ENCODE data around the gene NR5A2.

Gene NR5A2

GRCh38 chr1:200037904-200038303 is 10.4 kb downstream of the NR5A2 start:
- Histone ChIP-seq H3K27ac (no peak overlapping the region), H3K79me2 (no peaks in the 10 kb centered on the region), H3K27me3 (ENCODE audit: control insufficient read depth, insufficient read depth, low read length) (peaks cover 38% of the 10 kb centered on the region), H3K4me1 (no peaks in the 10 kb centered on the region), H3K9ac (no peak overlapping the region), H3K4me3 (ENCODE audit: low read depth, low read length) (no peak overlapping the region), H3K36me3 (ENCODE audit: control insufficient read depth, insufficient read depth, low read length) (no peaks in the 10 kb centered on the region), H2AFZ (no peak overlapping the region), H3K9me3 (ENCODE audit: control insufficient read depth, low read length) (no peaks in the 10 kb centered on the region), H3K4me2 (ENCODE audit: low read length) (no peak overlapping the region)
- TF ChIP-seq, protein P1, sequence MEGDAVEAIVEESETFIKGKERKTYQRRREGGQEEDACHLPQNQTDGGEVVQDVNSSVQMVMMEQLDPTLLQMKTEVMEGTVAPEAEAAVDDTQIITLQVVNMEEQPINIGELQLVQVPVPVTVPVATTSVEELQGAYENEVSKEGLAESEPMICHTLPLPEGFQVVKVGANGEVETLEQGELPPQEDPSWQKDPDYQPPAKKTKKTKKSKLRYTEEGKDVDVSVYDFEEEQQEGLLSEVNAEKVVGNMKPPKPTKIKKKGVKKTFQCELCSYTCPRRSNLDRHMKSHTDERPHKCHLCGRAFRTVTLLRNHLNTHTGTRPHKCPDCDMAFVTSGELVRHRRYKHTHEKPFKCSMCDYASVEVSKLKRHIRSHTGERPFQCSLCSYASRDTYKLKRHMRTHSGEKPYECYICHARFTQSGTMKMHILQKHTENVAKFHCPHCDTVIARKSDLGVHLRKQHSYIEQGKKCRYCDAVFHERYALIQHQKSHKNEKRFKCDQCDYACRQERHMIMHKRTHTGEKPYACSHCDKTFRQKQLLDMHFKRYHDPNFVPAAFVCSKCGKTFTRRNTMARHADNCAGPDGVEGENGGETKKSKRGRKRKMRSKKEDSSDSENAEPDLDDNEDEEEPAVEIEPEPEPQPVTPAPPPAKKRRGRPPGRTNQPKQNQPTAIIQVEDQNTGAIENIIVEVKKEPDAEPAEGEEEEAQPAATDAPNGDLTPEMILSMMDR (IDR thresholded peaks at IDR 0.05), result no peak

DNA sequence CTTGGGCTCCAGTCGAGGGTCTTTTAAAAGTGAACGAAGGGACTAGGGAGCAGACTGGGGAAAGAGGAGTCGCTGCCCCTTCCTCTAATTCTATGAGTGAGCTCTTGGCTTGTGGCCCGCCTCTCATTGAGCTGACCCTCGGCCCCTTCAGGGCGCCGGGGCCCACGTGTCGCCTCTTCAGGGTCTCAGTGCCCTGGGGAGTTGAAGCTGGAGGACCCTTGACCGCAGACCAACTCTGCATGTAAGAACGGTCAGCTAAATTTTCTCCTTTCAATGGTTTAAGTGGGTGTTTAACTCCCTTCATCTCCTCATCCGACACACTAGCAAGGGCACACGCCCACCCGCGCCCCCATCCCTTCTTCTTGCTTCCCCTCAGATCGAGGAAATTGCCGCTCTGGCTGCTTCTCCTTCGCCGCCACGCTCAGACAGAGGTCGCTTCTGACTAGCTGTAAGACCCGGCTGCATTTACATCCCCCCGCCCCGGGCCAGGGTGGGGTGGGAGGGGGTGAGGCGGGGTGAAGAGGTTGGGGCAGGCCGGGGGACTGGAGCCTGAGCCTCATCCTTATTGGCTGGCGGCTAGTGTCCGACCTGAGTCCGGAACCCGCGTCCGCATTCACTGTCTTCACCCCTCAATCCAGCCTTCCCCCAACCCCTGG is 10.9 kb downstream of the NR5A2 start:
- no peak overlapping the region for H2AFZ ChIP-seq
- peaks cover 39% of the 10 kb centered on the region for H3K27me3 ChIP-seq (ENCODE audit: control insufficient read depth, insufficient read depth, low read length)
- TF ChIP-seq, protein P1 (IDR thresholded peaks at IDR 0.05), result no peak
- peak overlapping the region; percentile 48 for H3K4me3 ChIP-seq (ENCODE audit: low read depth, low read length)
- H3K9ac ChIP-seq, result no peak overlapping the region
- H3K4me2 ChIP-seq (ENCODE audit: low read length), result peak overlapping the region; percentile 72
- no peaks in the 10 kb centered on the region for H3K4me1 ChIP-seq
- H3K27ac ChIP-seq, result no peak overlapping the region
- no peaks in the 10 kb centered on the region for H3K9me3 ChIP-seq (ENCODE audit: control insufficient read depth, low read length)
- H3K79me2 ChIP-seq, result no peaks in the 10 kb centered on the region
- no peaks in the 10 kb centered on the region for H3K36me3 ChIP-seq (ENCODE audit: control insufficient read depth, insufficient read depth, low read length)

- Histone ChIP-seq H3K27ac (no peak overlapping the region), H3K4me2 (ENCODE audit: low read length) (peak overlapping the region; percentile 72), H2AFZ (peak overlapping the region; percentile 38), H3K9me3 (ENCODE audit: control insufficient read depth, low read length) (no peaks in the 10 kb centered on the region), H3K4me1 (no peaks in the 10 kb centered on the region), H3K36me3 (ENCODE audit: control insufficient read depth, insufficient read depth, low read length) (no peaks in the 10 kb centered on the region), H3K9ac (no peak overlapping the region), H3K27me3 (ENCODE audit: control insufficient read depth, insufficient read depth, low read length) (peaks cover 39% of the 10 kb centered on the region), H3K79me2 (no peaks in the 10 kb centered on the region), H3K4me3 (ENCODE audit: low read depth, low read length) (peak overlapping the region; percentile 48)
- TF ChIP-seq, protein P1 (IDR thresholded peaks at IDR 0.05), result no peak
Measured at GRCh38 chr1:200038981-200039848, 11.7 kb downstream of the NR5A2 start.

GRCh38 chr1:200039849-200040474 is 12.5 kb downstream of the NR5A2 start:
- H3K27me3 ChIP-seq (ENCODE audit: control insufficient read depth, insufficient read depth, low read length), result peaks cover 39% of the 10 kb centered on the region
- H3K4me3 ChIP-seq (ENCODE audit: low read depth, low read length), result peak overlapping the region; percentile 48
- H3K9me3 ChIP-seq (ENCODE audit: control insufficient read depth, low read length), result no peaks in the 10 kb centered on the region
- H2AFZ ChIP-seq, result peak overlapping the region; percentile 38
- no peaks in the 10 kb centered on the region for H3K79me2 ChIP-seq
- H3K9ac ChIP-seq, result no peak overlapping the region
- H3K27ac ChIP-seq, result no peak overlapping the region
- peak overlapping the region; percentile 72 for H3K4me2 ChIP-seq (ENCODE audit: low read length)
- no peaks in the 10 kb centered on the region for H3K4me1 ChIP-seq
- no peaks in the 10 kb centered on the region for H3K36me3 ChIP-seq (ENCODE audit: control insufficient read depth, insufficient read depth, low read length)
- TF ChIP-seq, protein P1 (IDR thresholded peaks at IDR 0.05), result no peak

All from parathyroid adenoma (tissue), 2 donors.